T-helper 22 cell (primary cell): ENCODE results near the gene CTDP1.
"Not testable (repeated sequence)": the region's sequence is repeated elsewhere in the genome, so short reads cannot be mapped to it uniquely, and the experiment has no call there.

Experiments used
- DNase-seq: peaks from one replicate; pipeline ENCODE4 v3.0.0-alpha.2; 2020; ENCODE audit warnings: low read depth

The CTDP1 gene

DNA sequence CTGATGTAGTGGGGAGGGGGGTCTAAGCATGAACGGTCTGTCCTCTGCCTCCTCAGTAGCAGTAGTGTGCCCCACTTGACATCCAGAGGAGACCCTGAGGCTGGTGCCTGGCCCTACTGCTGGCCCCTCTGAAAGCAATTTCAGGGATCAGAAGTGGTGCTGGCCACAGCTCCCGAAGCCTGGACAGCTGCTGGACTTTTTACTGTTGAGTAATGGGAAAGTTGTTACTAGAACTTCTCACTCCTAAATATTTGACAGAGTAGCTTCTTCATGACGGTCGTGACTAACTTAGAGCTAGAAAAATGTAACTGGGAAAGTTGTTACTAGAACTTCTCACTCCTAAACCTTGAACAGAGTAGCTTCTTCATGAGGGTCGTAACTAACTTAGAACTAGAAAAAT lies 23.3 kb downstream of the CTDP1 start:
- DNase-seq = no peak

DNA sequence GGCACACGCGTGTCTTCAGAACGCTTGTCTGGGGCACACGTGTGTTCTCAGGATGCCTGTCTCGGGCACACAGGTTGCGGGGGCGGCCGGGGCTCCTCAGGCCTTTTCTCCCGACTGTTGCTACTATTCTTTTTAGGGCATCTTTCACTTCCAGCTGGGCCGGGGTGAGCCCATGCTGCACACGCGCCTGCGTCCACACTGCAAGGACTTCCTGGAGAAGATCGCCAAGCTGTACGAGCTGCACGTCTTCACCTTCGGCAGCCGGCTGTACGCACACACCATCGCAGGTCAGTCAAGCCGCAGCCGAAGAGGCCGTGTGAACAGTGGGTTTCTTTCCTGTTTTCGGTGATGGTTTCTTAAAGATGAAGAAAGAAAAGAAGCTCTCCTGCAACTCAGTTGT lies 25.0 kb downstream of the CTDP1 start:
- DNase-seq = no peak

- no peak for DNase-seq
Measured at GRCh38 chr18:79705272-79705671, 25.7 kb downstream of the CTDP1 start.

DNA sequence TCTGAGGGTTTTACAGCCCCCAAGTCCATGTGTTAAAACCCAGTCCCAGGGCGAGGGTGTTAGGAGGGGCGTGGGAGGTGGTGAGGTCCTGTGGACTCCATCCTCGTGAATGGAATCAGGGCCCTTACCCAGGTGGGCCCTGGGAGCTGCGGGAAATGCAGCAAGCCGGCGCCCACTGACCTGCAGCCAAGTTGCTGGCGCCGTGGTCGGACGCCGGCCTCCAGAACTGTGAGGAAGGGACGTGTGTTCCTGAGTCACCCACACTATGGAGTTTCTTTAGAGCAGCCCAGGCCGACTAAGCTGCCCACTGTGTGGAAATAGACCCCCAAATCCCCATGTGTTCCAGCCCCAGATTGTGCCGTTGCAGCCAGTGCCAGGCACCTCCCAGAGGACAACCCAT lies 26.4 kb downstream of the CTDP1 start:
- DNase-seq = no peak

- DNase-seq = no peak
Measured at GRCh38 chr18:79706658-79707057, 27.1 kb downstream of the CTDP1 start.

GRCh38 chr18:79707239-79707638 lies 27.6 kb downstream of the CTDP1 start:
- DNase-seq = no peak

DNA sequence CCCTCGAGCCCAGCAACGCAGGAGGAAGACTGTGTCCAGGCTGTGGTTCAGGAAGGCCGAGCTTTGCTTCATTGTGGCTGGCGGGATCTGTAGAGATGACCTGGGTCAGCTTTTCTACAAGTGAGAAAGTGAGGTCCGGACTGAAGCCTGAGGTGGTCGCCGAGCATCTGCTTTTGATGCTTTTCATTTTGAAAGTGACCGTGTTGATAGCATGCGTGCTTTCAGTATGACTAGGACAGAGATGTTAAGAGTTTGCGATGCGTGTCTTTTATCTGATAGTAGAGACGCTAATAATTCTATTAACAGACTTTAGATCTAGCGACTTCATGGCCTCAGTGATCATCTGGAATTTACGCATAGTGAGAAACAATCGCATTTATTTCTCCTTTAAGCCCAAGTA lies 28.1 kb downstream of the CTDP1 start:
- no peak for DNase-seq

- no peak for DNase-seq
Measured at GRCh38 chr18:79708412-79708811, 28.8 kb downstream of the CTDP1 start.

GRCh38 chr18:79712206-79712857 lies 32.7 kb downstream of the CTDP1 start:
- DNase-seq = no peak

DNA sequence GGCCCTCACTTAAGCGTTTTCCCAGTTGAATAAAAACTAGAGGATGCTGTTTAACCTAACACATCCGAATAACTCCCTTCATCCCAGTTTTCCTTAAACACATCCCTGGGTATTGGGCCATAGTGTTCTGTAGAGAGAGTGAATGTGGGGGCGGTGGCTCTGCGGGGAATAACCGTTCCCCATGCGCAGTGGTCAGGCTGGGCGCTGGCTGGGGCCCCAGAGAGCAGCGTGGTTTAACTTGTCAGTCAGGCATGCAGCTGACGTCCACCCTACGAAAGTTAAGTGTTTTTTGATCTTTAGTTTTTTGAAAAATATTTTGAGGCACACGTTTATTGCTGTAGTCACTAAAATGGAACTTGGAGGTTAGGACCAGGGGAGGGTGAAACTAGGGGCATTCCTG lies 33.7 kb downstream of the CTDP1 start:
- DNase-seq = no peak

DNA sequence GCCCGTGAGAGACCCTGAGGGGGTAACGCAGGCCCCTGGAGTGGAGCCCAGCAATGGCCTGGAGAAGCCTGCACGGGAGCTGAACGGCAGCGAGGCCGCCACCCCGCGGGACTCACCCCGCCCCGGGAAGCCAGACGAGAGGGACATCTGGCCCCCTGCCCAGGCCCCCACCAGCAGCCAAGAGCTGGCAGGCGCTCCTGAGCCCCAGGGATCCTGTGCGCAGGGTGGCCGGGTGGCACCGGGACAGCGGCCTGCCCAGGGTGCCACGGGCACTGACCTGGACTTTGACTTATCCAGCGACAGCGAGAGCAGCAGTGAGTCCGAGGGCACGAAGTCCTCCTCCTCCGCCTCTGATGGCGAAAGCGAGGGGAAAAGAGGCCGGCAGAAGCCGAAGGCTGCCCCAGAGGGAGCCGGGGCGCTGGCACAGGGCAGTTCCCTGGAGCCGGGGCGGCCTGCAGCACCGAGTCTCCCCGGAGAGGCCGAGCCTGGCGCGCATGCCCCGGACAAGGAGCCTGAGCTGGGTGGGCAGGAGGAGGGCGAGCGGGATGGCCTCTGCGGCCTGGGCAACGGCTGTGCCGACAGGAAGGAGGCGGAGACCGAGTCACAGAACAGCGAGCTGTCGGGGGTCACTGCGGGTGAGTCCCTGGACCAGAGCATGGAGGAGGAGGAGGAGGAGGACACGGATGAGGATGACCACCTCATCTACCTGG lies 35.1 kb downstream of the CTDP1 start:
- DNase-seq = no peak

DNA sequence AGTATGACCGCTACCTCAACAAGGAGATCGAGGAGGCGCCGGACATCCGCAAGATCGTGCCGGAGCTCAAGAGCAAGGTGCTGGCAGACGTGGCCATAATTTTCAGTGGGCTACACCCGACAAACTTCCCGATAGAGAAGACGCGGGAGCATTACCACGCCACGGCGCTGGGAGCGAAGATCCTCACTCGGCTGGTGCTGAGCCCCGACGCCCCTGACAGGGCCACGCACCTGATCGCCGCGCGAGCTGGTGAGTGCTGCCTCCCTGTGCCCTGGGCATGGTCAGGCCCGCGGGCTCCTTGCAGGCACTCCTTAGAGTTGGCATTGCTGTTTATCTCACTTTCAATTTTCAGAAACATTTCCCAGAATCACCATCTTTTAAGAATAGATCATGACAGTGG lies 35.7 kb downstream of the CTDP1 start:
- no peak for DNase-seq

DNA sequence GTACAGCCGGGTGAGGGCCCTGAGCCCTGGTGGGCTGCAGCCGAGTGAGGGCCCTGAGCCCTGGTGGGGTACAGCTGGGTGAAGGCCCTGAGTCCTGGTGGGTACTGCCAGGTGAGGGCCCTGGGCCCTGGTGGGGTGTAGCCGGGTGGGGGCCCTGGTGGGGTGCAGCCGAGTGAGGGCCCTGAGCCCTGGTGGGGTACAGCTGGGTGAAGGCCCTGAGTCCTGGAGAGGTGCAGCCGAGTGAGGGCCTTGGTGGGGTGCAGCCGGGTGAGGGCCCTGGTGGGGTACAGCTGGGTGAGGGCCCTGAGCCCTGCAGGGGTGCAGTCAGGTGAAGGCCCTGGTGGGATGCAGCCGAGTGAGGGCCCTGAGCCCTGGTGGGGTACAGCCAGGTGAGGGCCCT lies 37.5 kb downstream of the CTDP1 start:
- no peak for DNase-seq

DNA sequence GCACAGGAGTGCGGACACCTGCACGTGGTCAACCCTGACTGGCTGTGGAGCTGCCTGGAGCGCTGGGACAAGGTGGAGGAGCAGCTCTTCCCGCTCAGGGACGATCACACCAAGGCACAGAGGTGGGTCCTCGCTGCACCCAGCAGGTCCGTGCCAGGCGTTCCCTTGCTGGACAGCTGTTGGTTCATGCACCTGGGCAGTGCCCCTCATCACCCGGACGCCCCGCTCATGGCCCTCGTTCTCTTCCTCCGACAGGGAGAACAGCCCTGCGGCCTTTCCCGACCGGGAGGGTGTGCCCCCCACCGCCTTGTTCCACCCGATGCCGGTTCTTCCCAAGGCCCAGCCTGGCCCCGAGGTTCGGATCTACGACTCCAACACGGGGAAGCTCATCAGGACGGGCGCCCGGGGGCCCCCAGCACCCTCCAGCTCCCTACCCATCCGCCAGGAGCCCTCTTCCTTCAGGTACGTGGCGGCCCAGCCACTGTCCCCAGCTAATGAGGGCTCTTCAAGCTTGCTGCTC lies 38.0 kb downstream of the CTDP1 start:
- no peak for DNase-seq

DNA sequence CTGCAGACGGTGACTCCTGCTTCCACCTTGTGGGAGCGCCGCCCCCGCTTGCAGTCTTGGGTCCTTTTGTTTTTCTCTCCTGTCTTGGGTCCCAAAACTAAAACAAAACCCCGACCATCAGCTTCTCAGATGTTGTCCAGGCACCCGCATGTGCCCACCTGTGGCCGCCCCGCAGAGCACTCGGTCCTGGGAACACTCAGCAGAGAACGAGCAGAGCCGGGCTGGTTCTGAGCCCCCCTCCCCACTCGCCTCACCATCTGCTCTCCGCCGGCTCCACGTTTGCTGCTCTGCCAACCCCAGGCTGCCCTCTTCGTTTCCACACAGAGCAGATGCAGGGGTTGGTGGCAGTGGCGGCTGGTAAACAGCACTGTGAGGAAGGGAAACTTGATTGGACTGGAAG lies 38.5 kb downstream of the CTDP1 start:
- DNase-seq = no peak

DNA sequence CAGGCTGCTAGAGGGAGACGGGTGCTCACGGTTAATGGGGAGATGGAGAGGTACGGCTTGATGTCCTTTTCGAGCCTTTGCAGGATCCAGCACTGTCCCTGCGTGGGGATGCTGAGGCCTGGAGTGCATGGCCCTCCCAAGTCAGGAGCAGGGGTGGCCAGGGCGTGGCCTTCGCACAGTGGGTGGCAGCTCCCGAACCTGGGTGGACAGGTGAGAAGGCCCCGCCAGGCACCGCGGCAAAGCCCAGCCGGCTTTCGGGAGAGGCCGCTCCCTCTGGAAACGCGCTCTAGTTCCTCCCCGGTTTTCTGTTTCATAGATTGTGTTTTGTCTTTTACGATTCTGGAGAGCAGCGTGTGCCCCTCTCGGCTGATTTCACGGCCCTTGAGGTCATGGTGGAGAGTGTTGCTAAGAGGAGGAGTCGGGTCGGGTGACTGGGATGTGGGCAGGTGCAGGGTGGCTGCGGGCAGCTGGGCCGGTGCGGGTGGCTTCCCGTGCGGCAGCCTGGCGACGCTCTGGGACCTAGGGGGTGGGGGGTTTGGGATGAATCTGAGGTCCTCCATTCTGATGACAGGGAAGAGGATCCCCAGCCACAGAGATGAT lies 39.4 kb downstream of the CTDP1 start:
- DNase-seq = no peak

- not testable (repeated sequence) for DNase-seq
Measured at GRCh38 chr18:79719478-79720358, 40.1 kb downstream of the CTDP1 start.

- no peak for DNase-seq
Measured at GRCh38 chr18:79720359-79720733, 40.7 kb downstream of the CTDP1 start.

DNA sequence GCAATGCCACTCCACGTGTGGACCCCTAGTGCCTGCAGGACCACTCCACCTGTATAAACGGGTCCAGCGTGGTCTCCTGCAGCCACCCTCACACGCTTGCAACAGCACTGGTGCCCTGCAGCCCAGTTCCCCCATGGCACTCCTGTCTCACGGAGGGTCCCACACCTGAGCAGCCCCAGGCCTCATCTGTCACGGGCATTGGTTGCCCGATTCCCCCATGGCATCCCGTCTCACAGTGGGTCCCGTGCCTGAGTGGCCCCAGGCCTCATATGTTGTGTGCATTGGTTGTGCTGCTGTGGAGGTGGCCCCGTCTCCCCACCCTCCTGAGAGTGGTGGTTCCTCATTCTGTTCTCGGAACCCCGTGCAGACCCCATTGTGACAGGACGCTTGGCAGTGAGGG lies 43.4 kb downstream of the CTDP1 start:
- DNase-seq = no peak

GRCh38 chr18:79723628-79724027 lies 44.0 kb downstream of the CTDP1 start:
- no peak for DNase-seq

DNA sequence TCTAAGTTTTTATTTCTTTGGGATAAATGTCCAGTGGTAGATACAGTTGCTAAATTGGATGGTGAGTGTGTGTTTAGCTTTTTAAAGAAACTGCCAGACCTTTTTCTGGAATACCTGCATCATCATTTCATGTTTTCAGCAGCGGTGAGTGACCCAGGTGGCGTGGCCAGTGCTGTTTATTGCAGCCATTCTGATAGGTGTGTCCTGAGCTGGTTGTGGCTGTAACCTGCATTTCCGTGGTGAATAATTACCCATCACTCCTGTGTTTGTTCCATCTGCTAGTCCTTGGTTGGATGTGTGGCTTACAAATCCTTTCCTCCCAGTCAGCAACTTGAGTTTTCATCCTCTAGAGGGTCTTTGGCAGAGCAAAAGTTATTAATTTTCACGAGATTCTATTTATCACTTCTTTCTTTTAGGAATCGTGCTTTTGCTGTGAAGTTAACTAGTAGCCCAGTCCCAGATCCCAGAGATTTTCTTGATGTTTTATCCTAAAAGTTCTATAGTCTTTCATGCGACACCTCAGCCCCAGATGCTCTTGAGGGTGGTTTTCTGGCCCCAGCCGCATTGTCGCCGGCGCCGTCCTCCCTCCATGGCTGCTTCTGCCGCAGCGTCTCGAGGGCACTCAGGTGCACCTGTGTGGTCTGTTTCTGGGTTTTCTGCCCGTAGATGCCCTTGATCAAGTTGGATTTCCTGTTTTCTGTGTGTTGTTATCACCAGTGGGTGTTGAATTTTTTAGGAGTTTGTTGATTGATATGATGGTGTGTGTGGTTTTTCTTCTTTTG lies 44.9 kb downstream of the CTDP1 start:
- DNase-seq = no peak

GRCh38 chr18:79725486-79725885 lies 45.9 kb downstream of the CTDP1 start:
- no peak for DNase-seq
